ENCODE results near the gene PARD3B.

GRCh38 chr2:204808494-204808893 is 263.2 kb downstream of the PARD3B start:
- TF ChIP-seq CTCF (IDR thresholded peaks at IDR 0.05), result no peak
- TF ChIP-seq POLR2AphosphoS5 (IDR thresholded peaks at IDR 0.05; ENCODE audit: insufficient read depth in 1 of 2, low read depth in 1 of 2), result no peak
- no peak for TF ChIP-seq POLR2A (IDR thresholded peaks at IDR 0.05)
